Tibial nerve (tissue), 3 donors: ENCODE measurements around the gene SPATA19.

Source experiments
- POLR2A ChIP-seq, 2 donors: fragments of 450-650 bp; IDR thresholded peaks; one replicate each; pipeline ENCODE4 v1.6.1; 2017; ENCODE audit warnings: antibody characterized with exemption in 2 of 2, mild to moderate bottlenecking in 2 of 2, moderate library complexity in 2 of 2
- TF ChIP-seq, protein P1 (sequence below), 5 experiments: fragments of 200-600 bp in 3 of 5; fragments of 450-650 bp in 2 of 5; sonication (generic) in 3 of 5; IDR thresholded peaks; one replicate each; pipeline ENCODE4 v1.5.1; 2016 to 2019; ENCODE audit warnings: antibody characterized with exemption in 5 of 5, mild to moderate bottlenecking in 3 of 5, moderate library complexity in 2 of 5

DNA sequence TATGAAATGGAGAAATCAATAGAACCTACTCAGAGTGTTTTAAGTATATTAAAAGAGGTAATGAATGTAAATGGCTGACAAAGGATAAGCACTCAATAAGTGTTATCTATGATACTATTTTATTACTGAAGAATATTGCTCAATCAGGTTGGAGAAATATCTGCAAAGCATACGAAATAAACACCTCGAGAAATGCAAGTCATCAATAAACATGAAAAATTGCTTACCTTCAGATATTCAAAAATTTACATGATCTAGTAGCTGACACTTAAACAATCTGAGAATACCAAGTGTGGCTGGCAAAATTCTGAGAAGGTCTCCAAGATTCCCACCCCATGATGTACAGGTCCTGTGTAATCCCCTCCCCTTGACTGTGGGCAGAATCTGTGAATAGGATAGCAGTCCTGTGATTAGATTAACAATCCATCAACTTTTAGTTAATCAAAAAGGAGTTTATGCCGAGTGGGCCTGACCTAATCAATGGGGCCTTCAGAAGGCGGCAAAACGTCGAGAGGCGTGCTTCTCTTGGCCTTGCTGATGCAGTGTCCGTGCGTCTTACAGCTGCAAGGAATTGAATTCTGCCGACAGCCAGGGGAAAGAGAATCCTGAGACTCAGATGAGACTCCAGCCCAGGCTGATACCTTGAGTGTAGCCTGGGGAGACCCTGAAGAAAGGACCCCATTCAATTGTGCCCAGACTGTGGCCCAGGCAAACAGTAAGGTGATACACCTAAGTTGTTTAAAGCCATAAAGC lies 49.1 kb downstream of the SPATA19 start:
- TF ChIP-seq, protein P1, sequence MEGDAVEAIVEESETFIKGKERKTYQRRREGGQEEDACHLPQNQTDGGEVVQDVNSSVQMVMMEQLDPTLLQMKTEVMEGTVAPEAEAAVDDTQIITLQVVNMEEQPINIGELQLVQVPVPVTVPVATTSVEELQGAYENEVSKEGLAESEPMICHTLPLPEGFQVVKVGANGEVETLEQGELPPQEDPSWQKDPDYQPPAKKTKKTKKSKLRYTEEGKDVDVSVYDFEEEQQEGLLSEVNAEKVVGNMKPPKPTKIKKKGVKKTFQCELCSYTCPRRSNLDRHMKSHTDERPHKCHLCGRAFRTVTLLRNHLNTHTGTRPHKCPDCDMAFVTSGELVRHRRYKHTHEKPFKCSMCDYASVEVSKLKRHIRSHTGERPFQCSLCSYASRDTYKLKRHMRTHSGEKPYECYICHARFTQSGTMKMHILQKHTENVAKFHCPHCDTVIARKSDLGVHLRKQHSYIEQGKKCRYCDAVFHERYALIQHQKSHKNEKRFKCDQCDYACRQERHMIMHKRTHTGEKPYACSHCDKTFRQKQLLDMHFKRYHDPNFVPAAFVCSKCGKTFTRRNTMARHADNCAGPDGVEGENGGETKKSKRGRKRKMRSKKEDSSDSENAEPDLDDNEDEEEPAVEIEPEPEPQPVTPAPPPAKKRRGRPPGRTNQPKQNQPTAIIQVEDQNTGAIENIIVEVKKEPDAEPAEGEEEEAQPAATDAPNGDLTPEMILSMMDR (IDR thresholded peaks at IDR 0.05) = no peak
- no peak for TF ChIP-seq POLR2A (IDR thresholded peaks at IDR 0.05)
